Esophagus squamous epithelium (tissue), 4 donors: ENCODE data around the gene GOLGA8T.
"Not testable (repeated sequence)": the region's sequence is repeated elsewhere in the genome, so short reads cannot be mapped to it uniquely, and the experiment has no call there.

ENCODE experiments used
- POLR2A ChIP-seq, 4 donors: fragments of 450-650 bp; IDR thresholded peaks; one replicate each; pipeline ENCODE4 v1.6.1; 2017; ENCODE audit warnings: antibody characterized with exemption in 4 of 4, mild to moderate bottlenecking in 4 of 4, moderate library complexity in 3 of 4
- TF ChIP-seq, protein P1 (sequence below), 6 experiments: fragments of 450-650 bp in 4 of 6; fragments of 200-600 bp in 2 of 6; sonication (generic) in 2 of 6; IDR thresholded peaks; one replicate each; pipeline ENCODE4 v1.5.1; 2016 to 2019; ENCODE audit warnings: antibody characterized with exemption in 6 of 6, mild to moderate bottlenecking in 4 of 6, moderate library complexity in 4 of 6

DNA sequence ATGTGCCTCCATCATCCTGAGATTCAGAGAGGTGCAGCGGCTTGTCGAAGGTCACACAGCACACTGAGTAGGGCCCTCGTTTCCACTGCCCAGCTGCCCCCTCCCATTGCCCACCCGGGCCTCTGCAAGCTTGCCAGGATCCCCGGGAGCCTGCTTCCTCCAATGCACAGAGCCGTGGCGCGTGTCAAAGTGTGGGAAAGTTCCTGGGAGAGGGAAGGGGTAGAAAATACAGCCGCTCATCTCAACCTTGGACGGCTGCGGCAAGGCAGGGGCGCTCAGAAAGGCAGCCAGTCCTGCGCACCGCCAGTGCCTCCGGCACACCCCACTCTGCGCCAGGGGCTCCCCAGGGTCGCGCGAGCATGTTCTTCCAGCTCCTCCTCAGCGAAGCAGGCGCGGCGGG lies 56.3 kb downstream of the GOLGA8T start:
- TF ChIP-seq, protein P1, sequence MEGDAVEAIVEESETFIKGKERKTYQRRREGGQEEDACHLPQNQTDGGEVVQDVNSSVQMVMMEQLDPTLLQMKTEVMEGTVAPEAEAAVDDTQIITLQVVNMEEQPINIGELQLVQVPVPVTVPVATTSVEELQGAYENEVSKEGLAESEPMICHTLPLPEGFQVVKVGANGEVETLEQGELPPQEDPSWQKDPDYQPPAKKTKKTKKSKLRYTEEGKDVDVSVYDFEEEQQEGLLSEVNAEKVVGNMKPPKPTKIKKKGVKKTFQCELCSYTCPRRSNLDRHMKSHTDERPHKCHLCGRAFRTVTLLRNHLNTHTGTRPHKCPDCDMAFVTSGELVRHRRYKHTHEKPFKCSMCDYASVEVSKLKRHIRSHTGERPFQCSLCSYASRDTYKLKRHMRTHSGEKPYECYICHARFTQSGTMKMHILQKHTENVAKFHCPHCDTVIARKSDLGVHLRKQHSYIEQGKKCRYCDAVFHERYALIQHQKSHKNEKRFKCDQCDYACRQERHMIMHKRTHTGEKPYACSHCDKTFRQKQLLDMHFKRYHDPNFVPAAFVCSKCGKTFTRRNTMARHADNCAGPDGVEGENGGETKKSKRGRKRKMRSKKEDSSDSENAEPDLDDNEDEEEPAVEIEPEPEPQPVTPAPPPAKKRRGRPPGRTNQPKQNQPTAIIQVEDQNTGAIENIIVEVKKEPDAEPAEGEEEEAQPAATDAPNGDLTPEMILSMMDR (IDR thresholded peaks at IDR 0.05): not testable (repeated sequence)
- not testable (repeated sequence) for TF ChIP-seq POLR2A (IDR thresholded peaks at IDR 0.05)
